ENCODE data around the gene MRPL57.
"Not testable (repeated sequence)": the region's sequence is repeated elsewhere in the genome, so short reads cannot be mapped to it uniquely, and the experiment has no call there.

MRPL57 gene

GRCh38 chr13:21197606-21198225 is 21.3 kb downstream of the MRPL57 start:
- not testable (repeated sequence) for DNase-seq

GRCh38 chr13:21198391-21198790 is 21.9 kb downstream of the MRPL57 start:
- not testable (repeated sequence) for DNase-seq

GRCh38 chr13:21201456-21202190 is 25.2 kb downstream of the MRPL57 start:
- DNase-seq, result not testable (repeated sequence)

GRCh38 chr13:21202767-21203531 is 26.5 kb downstream of the MRPL57 start:
- no peak for DNase-seq

- no peak for DNase-seq
Observed at GRCh38 chr13:21208652-21209154, 32.2 kb downstream of the MRPL57 start.

GRCh38 chr13:21212138-21212775 is 35.8 kb downstream of the MRPL57 start:
- no peak for DNase-seq

GRCh38 chr13:21215419-21215818 is 39.0 kb downstream of the MRPL57 start:
- DNase-seq, result not testable (repeated sequence)

GRCh38 chr13:21216332-21216731 is 39.9 kb downstream of the MRPL57 start:
- no peak for DNase-seq

GRCh38 chr13:21218351-21219035 is 42.0 kb downstream of the MRPL57 start:
- no peak for DNase-seq

- no peak for DNase-seq
Observed at GRCh38 chr13:21219036-21219381, 42.6 kb downstream of the MRPL57 start.

GRCh38 chr13:21219716-21220115 is 43.3 kb downstream of the MRPL57 start:
- not testable (repeated sequence) for DNase-seq

GRCh38 chr13:21221268-21221667 is 44.8 kb downstream of the MRPL57 start:
- DNase-seq, result no peak

- no peak for DNase-seq
Observed at GRCh38 chr13:21225082-21225481, 48.6 kb downstream of the MRPL57 start.

- DNase-seq, result no peak
Observed at GRCh38 chr13:21225841-21226581, 49.6 kb downstream of the MRPL57 start.

GRCh38 chr13:21227917-21228316 is 51.5 kb downstream of the MRPL57 start:
- no peak for DNase-seq
